IPS-18c (cell line): ENCODE measurements around the gene ZP1.
A peak's percentile ranks its signal among the peaks of the same experiment; 100 is the strongest.

Experiments
- H3K4me3 ChIP-seq: 2 replicates; pipeline ENCODE4 v1.7.0; 2013; ENCODE audit warnings: low read depth, mild to moderate bottlenecking, low read length, moderate library complexity; ENCODE audit not compliant: insufficient read depth
- H3K9me3 ChIP-seq: one replicate; pipeline ENCODE4 v1.6.1; 2013; ENCODE audit warnings: mild to moderate bottlenecking, low read length, moderate library complexity; ENCODE audit not compliant: control insufficient read depth, insufficient read depth

ZP1 gene

GRCh38 chr11:60912223-60912850, 45.0 kb downstream of the ZP1 start:
- no peak overlapping the region for H3K4me3 ChIP-seq

GRCh38 chr11:60912851-60913528, 45.6 kb downstream of the ZP1 start:
- no peaks in the 10 kb centered on the region for H3K9me3 ChIP-seq
- peak overlapping the region; percentile 66; the same call in 1 of the 2 replicates for H3K4me3 ChIP-seq

More at GRCh38 chr11:60912223-60912850, 45.0 kb downstream of the ZP1 start:
- H3K9me3 ChIP-seq, result no peaks in the 10 kb centered on the region

GRCh38 chr11:60913793-60914632, 46.7 kb downstream of the ZP1 start, which contains the start of gene TMEM109:
TMEM109 (plus strand) TSS chr11:60914158; CDS start chr11:60919694, 5,536 bp downstream.
- peak within 1 kb of the TSS; percentile 66 for H3K4me3 ChIP-seq
- H3K9me3 ChIP-seq, result no peaks in the 10 kb centered on the region

GRCh38 chr11:60914633-60915247, 47.4 kb downstream of the ZP1 start:
- H3K4me3 ChIP-seq, result peak overlapping the region; percentile 66

GRCh38 chr11:60915248-60915914, 48.0 kb downstream of the ZP1 start:
- H3K4me3 ChIP-seq, result peak overlapping the region; percentile 66; the same call in 1 of the 2 replicates
- H3K9me3 ChIP-seq, result no peaks in the 10 kb centered on the region

More at GRCh38 chr11:60914633-60915247, 47.4 kb downstream of the ZP1 start:
- H3K9me3 ChIP-seq, result no peaks in the 10 kb centered on the region

- no peak overlapping the region for H3K4me3 ChIP-seq
- no peaks in the 10 kb centered on the region for H3K9me3 ChIP-seq
Measured at GRCh38 chr11:60916669-60917206, 49.4 kb downstream of the ZP1 start.

- Histone ChIP-seq H3K9me3 (no peaks in the 10 kb centered on the region), H3K4me3 (no peak overlapping the region)
Measured at GRCh38 chr11:60917267-60917666, 49.9 kb downstream of the ZP1 start.

GRCh38 chr11:60918251-60918938, 51.1 kb downstream of the ZP1 start:
- H3K4me3 ChIP-seq, result no peak overlapping the region; the same call in 1 of the 2 replicates

GRCh38 chr11:60918939-60919265, 51.6 kb downstream of the ZP1 start:
- H3K4me3 ChIP-seq, result no peak overlapping the region

More at GRCh38 chr11:60918251-60918938, 51.1 kb downstream of the ZP1 start:
- no peaks in the 10 kb centered on the region for H3K9me3 ChIP-seq

GRCh38 chr11:60919320-60919719, 52.0 kb downstream of the ZP1 start:
- Histone ChIP-seq H3K4me3 (no peak overlapping the region), H3K9me3 (peaks cover 2% of the 10 kb centered on the region)

More at GRCh38 chr11:60918939-60919265, 51.6 kb downstream of the ZP1 start:
- H3K9me3 ChIP-seq, result peaks cover 2% of the 10 kb centered on the region

GRCh38 chr11:60919956-60920355, 52.6 kb downstream of the ZP1 start:
- Histone ChIP-seq H3K4me3 (no peak overlapping the region), H3K9me3 (peaks cover 2% of the 10 kb centered on the region)

GRCh38 chr11:60921259-60921658, 53.9 kb downstream of the ZP1 start:
- H3K9me3 ChIP-seq, result peaks cover 2% of the 10 kb centered on the region

GRCh38 chr11:60921777-60922335, 54.5 kb downstream of the ZP1 start:
- Histone ChIP-seq H3K9me3 (peaks cover 2% of the 10 kb centered on the region), H3K4me3 (no peak overlapping the region)

More at GRCh38 chr11:60921259-60921658, 53.9 kb downstream of the ZP1 start:
- H3K4me3 ChIP-seq, result no peak overlapping the region

- Histone ChIP-seq H3K4me3 (no peak overlapping the region; the same call in 1 of the 2 replicates), H3K9me3 (peaks cover 2% of the 10 kb centered on the region)
Measured at GRCh38 chr11:60922906-60923305, 55.6 kb downstream of the ZP1 start.

GRCh38 chr11:60923326-60923725, 56.0 kb downstream of the ZP1 start:
- peaks cover 2% of the 10 kb centered on the region for H3K9me3 ChIP-seq
- no peak overlapping the region for H3K4me3 ChIP-seq

GRCh38 chr11:60923800-60924109, 56.4 kb downstream of the ZP1 start:
- Histone ChIP-seq H3K4me3 (peak overlapping the region; percentile 87; the same call in 1 of the 2 replicates), H3K9me3 (peaks cover 2% of the 10 kb centered on the region)
